GM21825 (cell line): ENCODE measurements around the gene XYLT1.
A peak's percentile ranks its signal among the peaks of the same experiment; 100 is the strongest.
"Not testable (repeated sequence)": the region's sequence is repeated elsewhere in the genome, so short reads cannot be mapped to it uniquely, and the experiment has no call there.

Source experiments
- ATAC-seq: cut with Tn5 transposase; IDR thresholded peaks from one replicate; pipeline ENCODE4 v1.9.1; 2021; ENCODE audit warnings: mild to moderate bottlenecking, moderate library complexity; ENCODE audit not compliant: unreplicated experiment

Gene XYLT1

DNA sequence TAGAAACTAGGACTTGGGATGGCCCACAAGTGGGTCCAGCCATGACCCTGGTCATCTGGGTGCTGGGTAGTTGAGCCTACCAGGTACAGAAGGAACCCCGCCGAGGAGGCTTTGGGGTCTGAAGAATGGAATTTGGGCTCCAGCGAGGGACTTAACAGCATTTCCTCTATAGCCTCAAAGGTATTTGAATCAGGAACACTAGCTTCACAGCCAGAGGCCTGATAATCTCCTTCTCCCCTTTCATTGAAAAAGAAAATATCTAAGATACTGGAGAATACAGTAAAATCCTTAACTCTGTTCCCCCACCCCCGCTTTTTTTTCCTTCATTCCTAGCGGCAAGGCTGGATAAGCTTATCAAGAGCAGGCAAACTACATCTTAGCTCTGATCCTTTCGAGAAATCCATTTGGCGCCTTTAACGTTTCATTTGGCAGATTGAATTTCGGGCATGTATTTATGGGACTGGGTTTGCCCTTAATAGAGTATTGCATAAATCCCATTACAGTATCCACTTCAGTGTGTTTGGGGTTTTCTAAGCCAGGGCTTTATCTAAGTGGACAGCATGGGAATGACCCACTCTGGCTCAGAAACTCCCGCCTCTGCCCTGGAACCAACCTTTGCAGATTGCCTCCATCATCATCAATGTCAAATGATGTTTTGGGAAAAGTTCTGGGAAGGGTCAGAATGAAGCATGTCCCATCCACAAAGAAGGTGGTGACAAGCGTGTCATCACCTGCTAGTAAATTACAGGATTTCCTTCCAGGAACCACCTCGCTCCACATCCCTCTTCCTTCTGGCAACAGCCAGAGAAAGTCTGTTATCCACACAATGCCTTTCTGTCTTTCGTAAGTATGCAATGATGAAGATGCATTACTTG lies 36.9 kb downstream of the XYLT1 start:
- no peak for ATAC-seq

DNA sequence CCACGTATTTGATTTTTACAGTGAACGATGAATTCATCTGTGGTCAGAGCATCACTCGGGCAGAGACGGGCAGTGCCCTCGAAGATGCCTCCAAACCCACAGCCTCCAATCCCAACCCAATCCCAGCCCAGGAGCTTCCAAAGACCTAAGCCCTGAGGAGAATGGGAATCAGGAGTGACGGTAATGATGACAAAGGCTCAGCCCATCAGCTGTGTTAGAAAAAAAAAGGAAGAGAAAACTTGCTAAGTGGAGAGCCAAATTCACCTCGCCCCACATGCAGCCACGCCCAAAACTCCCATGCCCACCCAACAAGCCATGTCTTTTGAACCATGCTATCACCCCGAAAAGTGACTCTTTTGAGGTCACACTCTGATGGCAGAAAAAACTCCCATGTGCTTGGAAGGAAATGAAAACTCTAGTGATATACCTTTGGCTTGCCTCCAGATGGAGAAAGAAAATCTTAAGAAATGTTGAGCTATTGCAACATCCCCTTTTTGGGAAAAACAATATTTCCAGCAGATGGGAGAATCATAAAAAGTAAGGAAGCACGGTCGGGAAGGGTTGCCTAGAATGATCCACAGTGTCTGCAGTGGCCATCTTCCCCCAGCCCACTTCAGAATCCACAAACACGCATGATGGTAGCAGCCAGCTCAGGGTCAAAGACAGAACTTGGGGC lies 37.7 kb downstream of the XYLT1 start:
- ATAC-seq, result no peak

DNA sequence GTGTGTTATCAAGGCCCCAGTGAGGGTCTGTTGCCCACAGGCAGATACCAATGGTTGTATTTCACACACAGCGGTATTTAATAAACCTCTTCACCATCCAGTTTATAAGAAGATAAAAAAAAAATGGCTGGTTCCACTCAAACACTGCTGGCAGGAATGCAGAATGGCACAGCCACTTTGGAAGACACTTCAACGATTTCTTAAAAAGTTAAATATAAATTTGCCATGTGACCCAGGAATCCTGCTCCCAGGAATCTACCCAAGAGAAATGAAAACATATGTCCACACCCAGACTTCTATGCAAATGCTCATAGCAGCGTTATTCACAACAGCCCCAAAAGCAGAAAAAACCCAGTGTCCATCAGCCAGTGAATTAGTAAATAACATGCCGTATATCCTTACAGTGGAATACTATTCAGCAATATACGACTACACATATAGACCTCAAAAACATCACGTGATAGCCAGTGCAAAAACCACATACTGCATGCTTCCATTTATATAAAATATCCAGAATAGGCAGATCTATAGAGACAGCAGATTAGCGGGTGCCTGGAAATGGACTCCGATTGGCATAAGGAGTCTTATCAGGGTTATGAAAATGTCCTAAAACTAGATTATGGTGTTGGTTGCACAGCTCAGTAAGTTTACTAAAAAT lies 38.7 kb downstream of the XYLT1 start:
- ATAC-seq, result no peak

DNA sequence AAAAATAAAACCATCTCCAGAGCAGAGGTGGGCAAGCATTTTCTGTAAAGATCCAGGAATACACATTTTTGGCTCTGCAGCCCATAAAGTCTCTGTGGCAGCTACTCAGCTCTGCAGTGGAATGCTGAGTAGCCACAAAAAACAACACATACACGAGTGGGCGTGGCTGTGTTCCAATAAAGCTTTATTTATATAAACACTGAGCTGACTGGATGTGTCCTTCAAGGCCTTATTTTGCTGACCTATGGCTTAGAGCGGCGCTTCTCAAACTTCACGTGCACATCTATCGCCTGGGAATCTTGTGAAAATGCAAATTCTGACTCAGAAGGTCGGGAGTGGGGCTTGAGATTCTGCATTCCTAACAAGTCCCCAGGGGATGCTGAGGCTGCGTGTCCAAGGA lies 39.7 kb downstream of the XYLT1 start:
- ATAC-seq, result no peak

DNA sequence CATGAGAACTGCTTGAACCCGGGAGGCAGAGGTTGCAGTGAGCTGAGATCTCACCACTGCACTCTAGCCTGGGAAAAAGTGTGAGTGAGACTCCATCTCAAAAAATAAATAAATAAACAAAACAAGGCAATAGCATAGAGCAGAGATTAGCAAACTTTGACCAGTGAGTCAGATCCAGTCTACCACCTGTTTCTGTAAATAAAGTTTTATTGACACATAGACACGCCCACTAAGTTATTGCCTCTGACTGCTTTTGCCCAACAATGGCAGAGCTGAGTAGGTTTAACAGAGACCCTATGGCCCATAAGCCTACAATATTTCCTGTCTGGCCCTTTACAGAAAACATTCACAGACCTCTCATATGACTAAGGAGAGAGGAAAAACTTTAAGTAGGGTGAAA lies 44.3 kb downstream of the XYLT1 start:
- no peak for ATAC-seq

DNA sequence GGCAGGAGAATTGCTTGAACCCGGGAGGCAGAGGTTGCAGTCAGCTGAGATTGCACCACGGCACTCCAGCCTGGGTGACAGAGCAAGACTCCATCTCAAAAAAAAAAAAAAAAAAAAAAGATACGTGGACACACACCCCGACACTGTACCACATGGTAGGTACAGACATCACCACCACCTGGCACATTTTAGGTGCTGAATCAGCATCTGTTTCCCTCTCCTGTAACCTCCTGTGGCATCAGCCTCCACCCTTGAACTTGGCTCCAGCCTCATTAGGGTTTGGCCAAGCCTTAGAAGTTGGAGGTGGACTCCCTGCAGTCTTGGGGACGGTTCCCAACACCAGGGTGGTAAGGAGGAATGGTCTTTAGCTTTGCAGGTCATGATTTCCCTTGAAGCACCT lies 46.0 kb downstream of the XYLT1 start:
- ATAC-seq, result no peak

- ATAC-seq, result no peak
These were observed 47.5 kb downstream of the XYLT1 start for GRCh38 chr16:17423221-17423620.

- no peak for ATAC-seq
These were observed 49.9 kb downstream of the XYLT1 start for GRCh38 chr16:17420816-17421215.

DNA sequence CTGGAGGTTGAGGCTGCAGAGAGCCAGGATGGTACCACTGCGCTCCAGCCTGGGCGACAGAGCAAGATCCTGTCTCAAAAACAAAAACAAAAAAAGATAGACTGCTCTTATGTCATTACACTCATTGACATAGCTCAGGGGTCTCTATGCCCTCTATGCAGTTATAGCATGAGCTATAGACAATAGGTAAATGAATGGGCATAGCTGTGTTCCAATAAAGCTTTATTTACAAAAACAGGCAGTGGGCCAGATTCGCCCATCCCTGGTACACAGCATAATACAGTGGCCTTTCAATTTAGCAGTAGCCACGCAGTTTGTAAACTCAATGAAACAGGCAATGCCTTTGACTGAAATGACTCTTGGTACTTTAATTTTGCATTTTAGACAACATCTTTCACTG lies 51.5 kb downstream of the XYLT1 start:
- ATAC-seq, result no peak

DNA sequence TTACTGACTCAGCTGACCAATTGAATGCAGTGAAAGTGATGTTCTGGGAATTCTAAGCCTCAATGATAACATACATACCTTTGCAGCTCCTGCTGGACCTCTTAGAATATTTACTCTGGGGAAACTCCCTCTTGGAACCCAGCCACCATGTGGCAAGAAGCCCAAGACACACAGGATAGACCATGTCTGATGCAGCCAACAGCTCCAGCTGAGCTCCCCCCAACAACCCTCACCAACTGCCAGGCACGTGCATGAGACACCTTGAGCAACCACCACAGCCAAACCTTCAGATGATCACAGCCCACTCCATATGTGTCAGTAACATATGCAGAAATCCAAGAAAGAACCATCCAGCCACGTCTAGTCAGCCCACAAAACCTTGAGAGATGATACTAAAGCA lies 53.0 kb downstream of the XYLT1 start:
- ATAC-seq, result no peak

- peak; percentile 95 for ATAC-seq
These were observed 54.1 kb downstream of the XYLT1 start for GRCh38 chr16:17416461-17417311.

GRCh38 chr16:17414916-17415315 lies 55.8 kb downstream of the XYLT1 start:
- ATAC-seq, result no peak

DNA sequence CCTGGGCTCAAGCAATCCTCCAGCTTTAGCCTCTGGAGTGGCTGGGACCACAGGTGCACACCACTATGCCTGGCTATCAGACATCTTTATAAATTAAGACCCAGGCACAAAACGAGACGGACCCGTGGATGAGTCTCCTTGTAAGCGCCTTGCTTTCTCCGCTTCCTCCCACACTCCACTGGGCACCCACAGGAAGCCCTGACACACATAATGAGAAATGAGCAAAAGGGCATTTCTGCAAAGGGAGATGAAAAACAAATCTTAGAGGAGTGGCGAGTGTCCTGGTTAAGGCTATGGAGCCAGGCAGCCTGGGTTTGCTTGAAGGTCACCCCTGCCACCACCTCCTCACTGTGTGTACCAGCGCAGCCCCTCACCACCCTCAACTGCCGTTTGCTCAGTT lies 56.3 kb downstream of the XYLT1 start:
- ATAC-seq, result no peak

GRCh38 chr16:17413508-17413907 lies 57.3 kb downstream of the XYLT1 start:
- ATAC-seq, result no peak

- no peak for ATAC-seq
These were observed 58.0 kb downstream of the XYLT1 start for GRCh38 chr16:17412791-17413190.

DNA sequence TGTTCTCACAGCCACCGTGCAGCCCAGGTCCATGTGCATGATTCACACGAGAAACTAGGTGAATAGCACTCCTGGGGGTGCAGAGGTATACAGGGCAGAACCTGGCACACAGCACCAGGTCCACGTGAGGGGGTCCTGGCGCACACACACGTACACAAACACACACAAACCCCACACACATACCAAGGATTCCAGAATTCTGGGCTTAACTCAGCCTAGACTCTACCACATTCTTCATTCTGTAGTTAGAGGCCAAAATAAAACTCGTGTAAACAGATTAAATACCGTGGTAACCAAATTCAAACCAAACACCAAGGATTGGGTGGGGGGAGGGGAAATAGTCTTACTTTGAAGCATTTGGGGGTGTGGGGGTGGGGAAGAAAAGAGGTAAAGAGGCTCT lies 58.5 kb downstream of the XYLT1 start:
- ATAC-seq, result no peak

DNA sequence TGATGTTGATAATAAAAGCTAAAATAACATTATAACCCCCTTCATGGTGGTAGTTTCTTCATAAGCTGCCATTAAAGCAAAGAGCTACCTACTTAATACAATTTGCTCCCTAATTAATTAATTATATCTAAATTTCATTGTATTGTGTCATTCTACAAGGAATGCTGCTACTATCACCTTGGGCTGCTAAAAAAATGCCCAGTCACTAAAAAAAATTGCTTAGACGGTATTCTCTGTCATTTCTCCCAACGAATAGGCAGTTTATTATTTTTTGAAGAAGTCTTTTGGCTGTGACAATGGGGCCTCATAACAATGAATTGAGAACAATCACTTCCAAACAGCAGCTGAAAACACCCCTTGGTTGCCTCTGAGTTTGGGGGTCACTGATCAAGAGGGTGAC lies 59.5 kb downstream of the XYLT1 start:
- ATAC-seq, result no peak

DNA sequence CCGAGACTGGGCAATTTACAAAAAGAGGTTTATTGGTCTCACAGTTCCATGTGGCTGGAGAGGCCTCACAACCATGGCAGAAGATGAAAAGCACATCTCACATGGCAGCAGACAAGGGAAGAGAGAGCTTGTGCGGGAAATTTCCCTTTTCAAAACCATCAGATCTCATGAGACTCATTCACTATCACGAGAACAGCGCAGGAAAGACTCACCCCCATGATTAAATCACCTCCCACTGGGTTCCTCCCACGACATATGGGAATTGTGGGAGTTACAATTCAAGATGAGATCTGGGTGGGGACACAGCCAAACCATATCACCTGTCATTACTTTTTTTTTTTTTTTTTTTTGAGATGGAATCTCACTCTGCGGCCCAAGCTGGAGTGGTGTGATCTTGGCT lies 60.4 kb downstream of the XYLT1 start:
- not testable (repeated sequence) for ATAC-seq

GRCh38 chr16:17409894-17410293 lies 60.9 kb downstream of the XYLT1 start:
- no peak for ATAC-seq

GRCh38 chr16:17408955-17409441 lies 61.8 kb downstream of the XYLT1 start:
- no peak for ATAC-seq

GRCh38 chr16:17408296-17408695 lies 62.5 kb downstream of the XYLT1 start:
- no peak for ATAC-seq
